ENCODE measurements around the gene NOMO2.
"Not testable (repeated sequence)": the region's sequence is repeated elsewhere in the genome, so short reads cannot be mapped to it uniquely, and the experiment has no call there.

Gene NOMO2

DNA sequence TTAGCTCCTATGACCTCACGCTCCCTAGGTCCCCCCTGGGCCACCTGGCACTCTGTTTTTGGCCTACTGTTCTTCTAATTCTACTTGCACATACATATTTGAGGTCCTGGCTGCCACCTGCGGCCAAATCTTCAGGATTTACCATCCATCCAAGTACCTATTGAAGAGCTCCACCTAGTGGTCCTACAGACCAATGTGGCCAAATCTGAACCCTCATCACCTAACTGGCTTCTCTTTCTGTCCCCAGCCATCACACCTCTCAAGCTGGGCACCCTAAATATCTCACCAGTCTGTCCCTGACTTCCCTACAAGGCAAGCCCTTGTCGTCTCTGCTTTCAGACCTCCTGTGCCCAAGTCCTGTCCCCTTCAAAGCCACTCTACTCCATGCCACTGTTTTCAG lies 24.9 kb downstream of the NOMO2 start:
- not testable (repeated sequence) for H3K36me3 ChIP-seq (ENCODE audit: control insufficient read depth in 2 of 2, insufficient read depth in 2 of 2, low read length in 2 of 2); H3K27me3 ChIP-seq (ENCODE audit: control insufficient read depth in 1 of 2, insufficient read depth in 2 of 2, low read length in 2 of 2); H3K9me3 ChIP-seq (ENCODE audit: control insufficient read depth in 2 of 2, low read length in 2 of 2); H3K4me1 ChIP-seq (ENCODE audit: control insufficient read depth, insufficient read depth, low read length); H3K9ac ChIP-seq (ENCODE audit: low read length in 2 of 2); H3K4me3 ChIP-seq (ENCODE audit: low read length in 2 of 2); H3K27ac ChIP-seq (ENCODE audit: low read length)

DNA sequence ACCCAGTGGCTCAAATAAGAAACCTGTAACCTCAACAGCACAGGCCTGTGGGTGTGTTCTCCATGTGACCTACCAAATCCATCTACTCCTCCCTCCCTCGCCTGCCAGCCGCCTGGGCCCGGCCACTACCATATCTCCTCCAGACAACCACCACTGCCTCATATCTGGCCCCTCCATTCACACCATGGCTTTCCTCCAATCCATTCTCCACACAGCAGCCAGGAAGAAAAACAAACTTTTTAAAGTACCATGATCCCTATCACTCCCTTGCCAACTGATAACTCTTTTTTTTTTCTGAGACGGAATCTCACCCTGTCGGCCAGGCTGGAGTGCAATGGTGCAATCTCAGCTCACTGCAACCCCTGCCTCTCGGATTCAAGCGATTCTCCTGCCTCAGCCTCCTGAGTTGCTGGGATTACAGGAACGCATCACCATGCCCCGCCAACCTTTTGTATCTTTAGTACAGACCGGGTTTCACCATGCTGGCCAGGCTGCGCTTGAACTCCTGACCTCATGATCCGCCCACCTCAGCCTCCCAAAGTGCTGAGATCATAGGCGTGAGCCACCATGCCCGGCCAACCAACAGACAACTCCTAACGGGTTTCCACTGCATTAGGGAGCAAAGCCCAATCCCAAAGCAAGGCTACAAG lies 26.3 kb downstream of the NOMO2 start:
- H3K27ac ChIP-seq (ENCODE audit: low read length): not testable (repeated sequence)

DNA sequence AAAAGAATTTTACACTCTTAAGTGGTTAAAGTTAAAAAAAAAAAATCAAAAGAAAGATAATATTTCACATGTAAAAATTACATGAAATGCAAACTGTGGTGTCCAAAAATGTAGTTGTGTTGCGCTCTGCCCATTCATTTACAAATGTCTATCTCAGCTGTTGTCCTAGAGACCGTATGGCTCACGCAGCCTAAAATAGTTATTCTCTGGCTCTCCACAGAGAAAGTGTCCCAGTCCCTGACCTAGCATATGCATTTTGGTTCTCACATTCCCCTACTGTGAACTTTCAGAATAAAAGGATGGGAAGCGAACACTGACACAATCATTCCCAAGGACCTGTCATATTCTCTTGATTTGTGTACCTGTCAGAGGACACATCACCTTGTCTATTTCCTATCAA lies 27.6 kb downstream of the NOMO2 start:
- not testable (repeated sequence) for H3K9me3 ChIP-seq (ENCODE audit: control insufficient read depth in 2 of 2, low read length in 2 of 2); H3K36me3 ChIP-seq (ENCODE audit: control insufficient read depth in 2 of 2, insufficient read depth in 2 of 2, low read length in 2 of 2); H3K4me1 ChIP-seq (ENCODE audit: control insufficient read depth, insufficient read depth, low read length); H3K27ac ChIP-seq (ENCODE audit: low read length); H3K27me3 ChIP-seq (ENCODE audit: control insufficient read depth in 1 of 2, insufficient read depth in 2 of 2, low read length in 2 of 2); H3K4me3 ChIP-seq (ENCODE audit: low read length in 2 of 2); H3K9ac ChIP-seq (ENCODE audit: low read length in 2 of 2)

More for the DNA sequence above, 26.3 kb downstream of the NOMO2 start:
- H3K4me1 ChIP-seq (ENCODE audit: control insufficient read depth, insufficient read depth, low read length); H3K9ac ChIP-seq (ENCODE audit: low read length in 2 of 2); H3K27me3 ChIP-seq (ENCODE audit: control insufficient read depth in 1 of 2, insufficient read depth in 2 of 2, low read length in 2 of 2); H3K9me3 ChIP-seq (ENCODE audit: control insufficient read depth in 2 of 2, low read length in 2 of 2); H3K36me3 ChIP-seq (ENCODE audit: control insufficient read depth in 2 of 2, insufficient read depth in 2 of 2, low read length in 2 of 2); H3K4me3 ChIP-seq (ENCODE audit: low read length in 2 of 2): not testable (repeated sequence)

DNA sequence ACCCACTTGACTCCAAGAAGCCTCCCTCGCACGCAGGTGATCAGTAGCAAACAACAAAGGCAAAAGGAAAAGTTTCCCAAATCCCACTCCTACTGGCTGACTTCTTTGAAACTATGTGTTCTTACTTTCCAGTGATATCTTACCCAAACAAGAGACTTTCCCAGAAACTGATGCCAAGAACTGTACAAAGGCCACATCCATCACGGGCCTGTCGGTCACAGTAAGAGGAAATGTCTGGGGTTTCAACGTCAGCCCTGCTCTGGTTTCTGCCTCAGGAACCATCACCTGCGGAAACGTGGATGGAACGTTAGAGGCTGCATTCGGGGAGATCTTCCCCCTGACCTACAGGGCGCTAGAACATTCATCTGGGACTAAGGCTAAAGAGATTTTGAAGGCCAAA lies 30.6 kb downstream of the NOMO2 start:
- H3K9me3 ChIP-seq (ENCODE audit: control insufficient read depth in 2 of 2, low read length in 2 of 2); H3K4me3 ChIP-seq (ENCODE audit: low read length in 2 of 2); H3K27ac ChIP-seq (ENCODE audit: low read length); H3K27me3 ChIP-seq (ENCODE audit: control insufficient read depth in 1 of 2, insufficient read depth in 2 of 2, low read length in 2 of 2); H3K36me3 ChIP-seq (ENCODE audit: control insufficient read depth in 2 of 2, insufficient read depth in 2 of 2, low read length in 2 of 2); H3K9ac ChIP-seq (ENCODE audit: low read length in 2 of 2); H3K4me1 ChIP-seq (ENCODE audit: control insufficient read depth, insufficient read depth, low read length): not testable (repeated sequence)

DNA sequence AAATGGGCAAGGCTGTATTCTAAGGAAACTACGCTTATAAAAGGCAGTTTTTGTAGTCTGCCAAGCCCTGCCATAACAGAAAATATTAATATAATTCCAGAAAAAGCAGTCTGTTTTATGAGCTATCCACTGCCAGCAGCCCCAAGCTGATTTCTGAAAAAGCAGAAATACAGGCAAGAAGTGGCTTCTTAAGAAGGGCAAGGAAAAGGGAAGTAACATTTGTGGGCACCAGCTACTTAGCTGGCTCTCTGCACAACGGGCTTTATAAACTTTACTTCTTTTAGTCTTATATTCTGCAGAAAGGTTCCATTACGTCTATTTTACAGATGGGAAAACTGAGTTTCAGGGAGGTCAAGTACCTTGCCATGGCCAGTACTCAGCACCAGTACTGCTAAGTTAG lies 31.6 kb downstream of the NOMO2 start:
- not testable (repeated sequence) for H3K36me3 ChIP-seq (ENCODE audit: control insufficient read depth in 2 of 2, insufficient read depth in 2 of 2, low read length in 2 of 2); H3K27ac ChIP-seq (ENCODE audit: low read length); H3K9me3 ChIP-seq (ENCODE audit: control insufficient read depth in 2 of 2, low read length in 2 of 2); H3K4me3 ChIP-seq (ENCODE audit: low read length in 2 of 2); H3K4me1 ChIP-seq (ENCODE audit: control insufficient read depth, insufficient read depth, low read length); H3K9ac ChIP-seq (ENCODE audit: low read length in 2 of 2); H3K27me3 ChIP-seq (ENCODE audit: control insufficient read depth in 1 of 2, insufficient read depth in 2 of 2, low read length in 2 of 2)

DNA sequence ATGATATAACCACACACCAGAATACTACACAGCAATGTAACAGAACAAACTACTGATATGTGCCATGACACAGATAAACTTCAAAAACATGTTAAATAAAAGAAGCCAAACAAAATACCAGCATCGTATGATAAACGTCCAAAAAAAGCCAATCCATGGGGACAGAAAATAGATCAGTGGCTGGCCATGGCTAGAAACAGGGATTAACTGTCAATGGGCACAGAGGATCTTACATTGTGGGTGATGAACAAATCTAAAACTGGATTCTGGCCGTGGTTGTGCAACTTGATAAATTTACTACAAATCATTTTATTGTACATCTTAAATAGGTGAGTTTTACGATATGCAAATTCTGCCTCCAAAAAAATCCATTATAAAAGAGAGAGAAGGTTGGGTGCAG lies 35.4 kb downstream of the NOMO2 start:
- H3K4me1 ChIP-seq (ENCODE audit: control insufficient read depth, insufficient read depth, low read length); H3K4me3 ChIP-seq (ENCODE audit: low read length in 2 of 2); H3K9ac ChIP-seq (ENCODE audit: low read length in 2 of 2); H3K27ac ChIP-seq (ENCODE audit: low read length); H3K36me3 ChIP-seq (ENCODE audit: control insufficient read depth in 2 of 2, insufficient read depth in 2 of 2, low read length in 2 of 2); H3K9me3 ChIP-seq (ENCODE audit: control insufficient read depth in 2 of 2, low read length in 2 of 2); H3K27me3 ChIP-seq (ENCODE audit: control insufficient read depth in 1 of 2, insufficient read depth in 2 of 2, low read length in 2 of 2): not testable (repeated sequence)

DNA sequence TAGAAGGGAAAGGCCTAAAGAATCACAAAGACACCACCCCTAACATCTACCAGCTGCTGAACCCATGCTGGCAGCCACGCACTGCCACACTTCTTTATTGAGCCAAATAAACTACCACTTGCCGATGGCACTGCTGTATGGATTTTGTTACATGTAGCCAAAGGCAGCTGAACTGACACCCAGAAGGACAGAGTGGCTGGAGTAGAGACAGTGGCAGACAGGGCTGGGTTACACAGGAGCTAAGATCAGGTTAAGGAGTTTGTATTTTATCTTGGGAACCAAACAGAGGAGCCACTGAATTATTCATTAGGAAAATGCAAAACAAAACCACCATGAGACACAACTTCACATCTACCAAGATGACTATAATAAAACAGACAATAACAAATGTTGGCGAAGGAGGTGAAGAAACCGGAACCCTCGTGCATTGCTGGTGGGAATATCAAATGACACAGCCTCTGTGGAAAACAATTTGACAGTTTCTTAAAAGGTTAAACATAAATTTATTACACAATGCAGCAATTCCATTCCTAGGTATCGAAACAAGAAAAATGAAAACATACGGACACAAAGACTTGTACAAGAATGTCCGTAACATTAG lies 35.9 kb downstream of the NOMO2 start:
- H3K4me3 ChIP-seq (ENCODE audit: low read length in 2 of 2); H3K27me3 ChIP-seq (ENCODE audit: control insufficient read depth in 1 of 2, insufficient read depth in 2 of 2, low read length in 2 of 2); H3K36me3 ChIP-seq (ENCODE audit: control insufficient read depth in 2 of 2, insufficient read depth in 2 of 2, low read length in 2 of 2); H3K4me1 ChIP-seq (ENCODE audit: control insufficient read depth, insufficient read depth, low read length); H3K9ac ChIP-seq (ENCODE audit: low read length in 2 of 2); H3K27ac ChIP-seq (ENCODE audit: low read length); H3K9me3 ChIP-seq (ENCODE audit: control insufficient read depth in 2 of 2, low read length in 2 of 2): not testable (repeated sequence)

DNA sequence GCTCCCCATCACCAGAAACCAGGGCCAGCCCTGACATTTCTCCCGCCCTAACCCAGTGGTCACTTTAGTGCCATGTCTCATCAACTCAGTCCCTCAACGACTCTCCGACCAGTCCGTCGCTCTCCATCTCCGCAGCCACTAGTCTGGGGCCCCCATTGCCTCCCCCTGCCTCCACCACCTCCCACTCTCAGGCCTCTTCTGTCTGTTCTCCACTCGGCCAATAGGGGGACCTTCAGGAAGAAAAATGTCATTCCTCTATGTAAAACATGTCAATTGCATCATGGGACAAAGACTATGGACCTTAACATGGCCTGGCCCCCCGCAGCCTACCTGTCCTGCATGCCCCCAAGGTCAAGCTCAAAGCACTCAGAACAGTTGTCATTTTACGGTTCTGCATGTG lies 39.3 kb downstream of the NOMO2 start:
- H3K27ac ChIP-seq (ENCODE audit: low read length); H3K4me1 ChIP-seq (ENCODE audit: control insufficient read depth, insufficient read depth, low read length); H3K27me3 ChIP-seq (ENCODE audit: control insufficient read depth in 1 of 2, insufficient read depth in 2 of 2, low read length in 2 of 2): not testable (repeated sequence)

DNA sequence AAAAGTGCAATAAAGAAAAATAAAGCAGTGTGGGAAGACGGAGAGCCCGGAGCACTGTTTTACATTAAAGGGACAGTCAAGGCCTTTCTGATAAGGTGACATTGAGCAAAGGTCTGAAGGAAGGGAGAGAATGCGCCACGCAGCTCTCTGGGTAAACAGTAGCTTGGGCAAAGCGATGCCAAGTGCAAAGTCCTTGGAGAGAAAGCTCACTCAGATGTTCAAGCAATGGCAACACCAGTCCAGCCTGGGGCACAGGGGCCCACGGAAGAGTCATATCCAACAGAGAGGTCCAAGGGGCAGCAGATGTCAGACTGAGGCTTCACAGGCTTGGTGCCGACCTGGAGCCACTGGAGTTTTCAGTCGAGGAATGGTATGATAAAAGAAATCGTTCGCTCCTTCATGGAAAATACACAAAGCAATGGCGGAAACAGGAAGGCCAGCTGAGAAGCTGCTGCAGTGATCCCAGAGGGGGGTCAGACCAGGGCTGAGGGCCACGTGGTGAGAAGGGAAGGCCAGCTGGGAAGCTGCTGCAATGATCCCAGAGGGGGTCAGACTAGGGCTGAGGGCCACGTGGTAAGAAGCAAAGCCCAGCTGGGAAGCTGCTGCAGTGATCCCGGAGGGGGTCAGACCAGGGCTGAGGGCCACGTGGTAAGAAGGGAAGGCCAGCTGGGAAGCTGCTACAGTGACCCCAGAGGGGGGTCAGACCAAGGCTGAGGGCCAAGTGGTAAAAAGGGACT lies 40.3 kb downstream of the NOMO2 start:
- not testable (repeated sequence) for H3K9ac ChIP-seq (ENCODE audit: low read length in 2 of 2); H3K9me3 ChIP-seq (ENCODE audit: control insufficient read depth in 2 of 2, low read length in 2 of 2); H3K4me3 ChIP-seq (ENCODE audit: low read length in 2 of 2); H3K36me3 ChIP-seq (ENCODE audit: control insufficient read depth in 2 of 2, insufficient read depth in 2 of 2, low read length in 2 of 2); H3K27me3 ChIP-seq (ENCODE audit: control insufficient read depth in 1 of 2, insufficient read depth in 2 of 2, low read length in 2 of 2); H3K27ac ChIP-seq (ENCODE audit: low read length); H3K4me1 ChIP-seq (ENCODE audit: control insufficient read depth, insufficient read depth, low read length)

More for the DNA sequence above, 39.3 kb downstream of the NOMO2 start:
- H3K36me3 ChIP-seq (ENCODE audit: control insufficient read depth in 2 of 2, insufficient read depth in 2 of 2, low read length in 2 of 2); H3K9ac ChIP-seq (ENCODE audit: low read length in 2 of 2); H3K4me3 ChIP-seq (ENCODE audit: low read length in 2 of 2); H3K9me3 ChIP-seq (ENCODE audit: control insufficient read depth in 2 of 2, low read length in 2 of 2): not testable (repeated sequence)

DNA sequence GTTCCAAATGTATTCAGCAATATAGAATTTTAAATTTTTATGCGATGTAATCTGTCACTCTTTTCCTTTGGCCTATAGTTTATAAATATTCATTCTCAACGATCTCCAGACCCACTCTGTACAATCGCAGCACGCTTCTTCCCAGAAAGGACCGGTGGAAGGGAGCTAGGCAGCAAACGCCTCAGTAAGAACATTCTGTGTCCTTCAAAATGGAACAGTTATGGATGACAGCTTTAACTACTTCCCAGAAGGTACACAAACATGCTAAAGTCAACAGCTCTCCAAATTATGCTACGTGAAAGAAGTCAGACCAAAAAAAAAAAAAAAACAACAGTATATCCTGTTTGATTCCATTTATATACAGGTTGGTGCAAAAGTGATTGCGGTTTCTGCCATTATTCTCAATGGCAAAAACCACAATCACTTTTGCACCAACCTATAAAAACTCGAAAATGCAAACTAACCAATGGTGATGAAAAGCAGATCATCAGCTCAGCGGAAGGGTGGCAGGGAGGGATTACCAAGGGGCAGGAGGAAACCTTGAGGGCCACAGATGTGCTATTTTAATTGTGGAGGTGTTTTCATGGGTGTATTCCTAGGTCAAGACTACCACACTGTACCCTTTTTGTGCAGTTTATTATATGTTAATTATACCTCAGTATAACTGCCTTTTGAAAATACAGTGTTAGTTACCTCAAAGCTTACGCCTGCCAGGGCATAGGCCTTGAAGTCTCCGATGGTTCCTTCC lies 43.2 kb downstream of the NOMO2 start:
- not testable (repeated sequence) for H3K4me1 ChIP-seq (ENCODE audit: control insufficient read depth, insufficient read depth, low read length); H3K4me3 ChIP-seq (ENCODE audit: low read length in 2 of 2); H3K27ac ChIP-seq (ENCODE audit: low read length); H3K27me3 ChIP-seq (ENCODE audit: control insufficient read depth in 1 of 2, insufficient read depth in 2 of 2, low read length in 2 of 2); H3K9ac ChIP-seq (ENCODE audit: low read length in 2 of 2); H3K9me3 ChIP-seq (ENCODE audit: control insufficient read depth in 2 of 2, low read length in 2 of 2); H3K36me3 ChIP-seq (ENCODE audit: control insufficient read depth in 2 of 2, insufficient read depth in 2 of 2, low read length in 2 of 2)

DNA sequence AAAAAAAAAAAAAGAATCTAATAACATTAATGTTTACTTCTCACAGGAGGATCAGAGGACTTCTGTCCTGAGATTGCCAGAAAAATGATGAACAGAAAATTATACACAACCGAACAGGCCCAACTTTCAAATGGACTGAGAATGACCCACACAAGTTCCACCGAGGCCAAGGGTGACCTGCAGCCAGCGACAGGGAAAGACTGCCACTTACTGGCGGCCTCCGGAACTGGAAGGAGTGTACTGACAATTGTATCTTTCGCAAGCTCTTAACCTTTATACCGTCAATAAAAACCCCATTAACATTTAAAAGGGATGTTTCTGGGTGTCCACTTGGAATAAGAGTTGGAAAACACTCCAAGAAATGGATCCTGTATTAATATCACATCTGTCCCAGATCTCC lies 63.5 kb downstream of the NOMO2 start:
- H3K4me1 ChIP-seq (ENCODE audit: control insufficient read depth, insufficient read depth, low read length); H3K9me3 ChIP-seq (ENCODE audit: control insufficient read depth in 2 of 2, low read length in 2 of 2); H3K36me3 ChIP-seq (ENCODE audit: control insufficient read depth in 2 of 2, insufficient read depth in 2 of 2, low read length in 2 of 2); H3K4me3 ChIP-seq (ENCODE audit: low read length in 2 of 2); H3K27ac ChIP-seq (ENCODE audit: low read length); H3K27me3 ChIP-seq (ENCODE audit: control insufficient read depth in 1 of 2, insufficient read depth in 2 of 2, low read length in 2 of 2); H3K9ac ChIP-seq (ENCODE audit: low read length in 2 of 2): not testable (repeated sequence)
